ENCODE measurements around the gene KDM6A. TPM values are rescaled to one million over a fixed set of nuclear protein-coding genes. Genes with fewer than 3 reads are reported as not detected.
"Not testable (repeated sequence)": the region's sequence is repeated elsewhere in the genome, so short reads cannot be mapped to it uniquely, and the experiment has no call there.

The KDM6A gene
- total RNA-seq, 1 donor from 2014 or later, result 38.4 TPM

- Mint-ChIP-seq H3K36me3 (ENCODE audit: low read depth, unreplicated experiment) (peaks cover 8% of the 10 kb centered on the region), H3K4me3 (ENCODE audit: unreplicated experiment) (no peak overlapping the region), H3K27me3 (ENCODE audit: unreplicated experiment) (peaks cover 3% of the 10 kb centered on the region), H3K9me3 (ENCODE audit: unreplicated experiment) (no peaks in the 10 kb centered on the region), H3K4me1 (ENCODE audit: unreplicated experiment) (no peaks in the 10 kb centered on the region), H3K27ac (ENCODE audit: unreplicated experiment) (no peak overlapping the region)
- TF ChIP-seq CTCF (IDR thresholded peaks at IDR 0.05; ENCODE audit: unreplicated experiment), result no peak
- DNase-seq (ENCODE audit: low spot score), result no peak
These were observed 253.2 kb downstream of the KDM6A start for GRCh38 chrX:45126158-45126557.

GRCh38 chrX:45128896-45129454, 256.0 kb downstream of the KDM6A start:
- no peak for TF ChIP-seq CTCF (IDR thresholded peaks at IDR 0.05; ENCODE audit: unreplicated experiment)
- no peaks in the 10 kb centered on the region for H3K4me1 Mint-ChIP-seq (ENCODE audit: unreplicated experiment)
- H3K27ac Mint-ChIP-seq (ENCODE audit: unreplicated experiment), result no peak overlapping the region

GRCh38 chrX:45133465-45133864, 260.5 kb downstream of the KDM6A start:
- Mint-ChIP-seq H3K4me3 (ENCODE audit: unreplicated experiment) (no peak overlapping the region), H3K9me3 (ENCODE audit: unreplicated experiment) (no peaks in the 10 kb centered on the region), H3K27me3 (ENCODE audit: unreplicated experiment) (no peaks in the 10 kb centered on the region), H3K4me1 (ENCODE audit: unreplicated experiment) (no peaks in the 10 kb centered on the region), H3K27ac (ENCODE audit: unreplicated experiment) (no peak overlapping the region), H3K36me3 (ENCODE audit: low read depth, unreplicated experiment) (peaks cover 4% of the 10 kb centered on the region)
- TF ChIP-seq CTCF (IDR thresholded peaks at IDR 0.05; ENCODE audit: unreplicated experiment), result no peak
- DNase-seq (ENCODE audit: low spot score), result no peak

More at GRCh38 chrX:45128896-45129454, 256.0 kb downstream of the KDM6A start:
- H3K9me3 Mint-ChIP-seq (ENCODE audit: unreplicated experiment), result no peaks in the 10 kb centered on the region
- H3K36me3 Mint-ChIP-seq (ENCODE audit: low read depth, unreplicated experiment), result peaks cover 8% of the 10 kb centered on the region
- DNase-seq (ENCODE audit: low spot score), result no peak
- no peak overlapping the region for H3K4me3 Mint-ChIP-seq (ENCODE audit: unreplicated experiment)
- peaks cover under 1% of the 10 kb centered on the region for H3K27me3 Mint-ChIP-seq (ENCODE audit: unreplicated experiment)

- H3K27me3 Mint-ChIP-seq (ENCODE audit: unreplicated experiment), result no peaks in the 10 kb centered on the region
- no peaks in the 10 kb centered on the region for H3K4me1 Mint-ChIP-seq (ENCODE audit: unreplicated experiment)
- no peak for DNase-seq (ENCODE audit: low spot score)
- H3K36me3 Mint-ChIP-seq (ENCODE audit: low read depth, unreplicated experiment), result peaks cover 4% of the 10 kb centered on the region
- no peak overlapping the region for H3K4me3 Mint-ChIP-seq (ENCODE audit: unreplicated experiment)
- no peak overlapping the region for H3K27ac Mint-ChIP-seq (ENCODE audit: unreplicated experiment)
- TF ChIP-seq CTCF (IDR thresholded peaks at IDR 0.05; ENCODE audit: unreplicated experiment), result no peak
- H3K9me3 Mint-ChIP-seq (ENCODE audit: unreplicated experiment), result no peaks in the 10 kb centered on the region
These were observed 261.3 kb downstream of the KDM6A start for GRCh38 chrX:45134315-45134731.

GRCh38 chrX:45134775-45135174, 261.8 kb downstream of the KDM6A start:
- no peaks in the 10 kb centered on the region for H3K27me3 Mint-ChIP-seq (ENCODE audit: unreplicated experiment)
- DNase-seq (ENCODE audit: low spot score), result no peak
- peak overlapping the region; percentile 7 for H3K4me3 Mint-ChIP-seq (ENCODE audit: unreplicated experiment)
- no peak for TF ChIP-seq CTCF (IDR thresholded peaks at IDR 0.05; ENCODE audit: unreplicated experiment)
- H3K4me1 Mint-ChIP-seq (ENCODE audit: unreplicated experiment), result no peaks in the 10 kb centered on the region
- H3K9me3 Mint-ChIP-seq (ENCODE audit: unreplicated experiment), result no peaks in the 10 kb centered on the region
- H3K36me3 Mint-ChIP-seq (ENCODE audit: low read depth, unreplicated experiment), result peaks cover 4% of the 10 kb centered on the region
- no peak overlapping the region for H3K27ac Mint-ChIP-seq (ENCODE audit: unreplicated experiment)

GRCh38 chrX:45135391-45136075, 262.5 kb downstream of the KDM6A start:
- H3K27ac Mint-ChIP-seq (ENCODE audit: unreplicated experiment); H3K27me3 Mint-ChIP-seq (ENCODE audit: unreplicated experiment); H3K9me3 Mint-ChIP-seq (ENCODE audit: unreplicated experiment); H3K36me3 Mint-ChIP-seq (ENCODE audit: low read depth, unreplicated experiment); H3K4me1 Mint-ChIP-seq (ENCODE audit: unreplicated experiment); DNase-seq (ENCODE audit: low spot score); H3K4me3 Mint-ChIP-seq (ENCODE audit: unreplicated experiment): not testable (repeated sequence)

Data from endothelial cell (in vitro differentiated cells).